Urinary bladder (tissue), 4 donors: ENCODE measurements around the gene MXRA8. TPM values are rescaled to one million over a fixed set of nuclear protein-coding genes. Genes with fewer than 3 reads are reported as not detected.
A peak's percentile ranks its signal among the peaks of the same experiment; 100 is the strongest.
"Not testable (repeated sequence)": the region's sequence is repeated elsewhere in the genome, so short reads cannot be mapped to it uniquely, and the experiment has no call there.

Experiments used
- DNase-seq: peaks from one replicate; pipeline ENCODE4 v3.0.0-alpha.2; 2015; ENCODE audit errors: extremely low spot score
- H3K27ac ChIP-seq: one replicate; pipeline ENCODE4 v1.5.1; 2013; ENCODE audit warnings: low read depth, mild to moderate bottlenecking, moderate library complexity
- H3K36me3 ChIP-seq: one replicate; pipeline ENCODE4 v1.6.1; 2013; ENCODE audit warnings: mild to moderate bottlenecking, moderate library complexity; ENCODE audit not compliant: insufficient read depth
- H3K4me1 ChIP-seq: one replicate; pipeline ENCODE4 v1.6.1; 2013; ENCODE audit warnings: mild to moderate bottlenecking, moderate library complexity; ENCODE audit not compliant: insufficient read depth
- H3K4me3 ChIP-seq: one replicate; pipeline ENCODE4 v1.5.1; 2013; ENCODE audit warnings: low read depth, low read length
- WGBS: extraction: QIAGEN DNeasy Blood & Tissue Kit; methylation state at CpG from one replicate; pipeline ENCODE4 v1.1.7; 2013; 5-methylcytosine and 5-hydroxymethylcytosine counted together
- polyA plus RNA-seq: library from polyadenylated mRNA; stranded (reverse); fragments of 200-250 nt; gene quantifications from one replicate; pipeline ENCODE4 v1.2.3, GENCODE V29; 2013
- total RNA-seq: library from RNA; depleted of rRNA; stranded (reverse); fragments of >200 nt; gene quantifications from one replicate; pipeline ENCODE4 v1.2.3, GENCODE V29; 2014
- donor health status: healthy with polysubstance abuse.
- donor health status: healthy.

The MXRA8 gene
- total RNA-seq, result 62.7 TPM
- polyA plus RNA-seq, result 159 TPM

GRCh38 chr1:1358433-1359271, at the start of gene MXRA8:
Gene MXRA8, minus strand, starts transcription at chr1:1358555. Its CDS starts 51 bp downstream, at chr1:1358504.
- Histone ChIP-seq H3K4me3 (peak within 1 kb of the TSS; percentile 67), H3K27ac (peak within 1 kb of the TSS; percentile 88), H3K4me1 (peaks cover 2% of the 10 kb centered on the region), H3K36me3 (no peaks in the 10 kb centered on the region)
- WGBS, result 17% methylated on average over 29 of the region's 29 CpGs
- peak; percentile 37 for DNase-seq

- Histone ChIP-seq H3K27ac (peak overlapping the region; percentile 81), H3K4me3 (peak overlapping the region; percentile 97), H3K36me3 (no peaks in the 10 kb centered on the region), H3K4me1 (peaks cover 2% of the 10 kb centered on the region)
- WGBS, result 7% methylated on average over 41 of the region's 41 CpGs
- DNase-seq, result no peak
Observed at GRCh38 chr1:1407636-1408318, 49.4 kb upstream of the MXRA8 start.

GRCh38 chr1:1406821-1407635, 48.7 kb upstream of the MXRA8 start, which contains the start of gene MRPL20:
Gene MRPL20, minus strand, starts transcription at chr1:1407293. Its CDS starts 76 bp downstream, at chr1:1407217.
- peak; percentile 82 for DNase-seq
- H3K27ac ChIP-seq, result peak within 1 kb of the TSS; percentile 81
- H3K4me3 ChIP-seq, result peak within 1 kb of the TSS; percentile 97
- WGBS, result under 1% methylated on average over 98 of the region's 98 CpGs
- H3K36me3 ChIP-seq, result peaks cover 1% of the 10 kb centered on the region
- peaks cover 2% of the 10 kb centered on the region for H3K4me1 ChIP-seq

GRCh38 chr1:1406101-1406820, 47.9 kb upstream of the MXRA8 start:
- peaks cover 3% of the 10 kb centered on the region for H3K36me3 ChIP-seq
- no peak overlapping the region for H3K27ac ChIP-seq
- H3K4me3 ChIP-seq, result peak overlapping the region; percentile 97
- no peak for DNase-seq
- H3K4me1 ChIP-seq, result peaks cover 2% of the 10 kb centered on the region
- WGBS, result 41% methylated on average over 43 of the region's 43 CpGs

GRCh38 chr1:1403653-1404052, 45.3 kb upstream of the MXRA8 start:
- H3K36me3 ChIP-seq, result peaks cover 3% of the 10 kb centered on the region
- no peak overlapping the region for H3K27ac ChIP-seq
- DNase-seq, result no peak
- H3K4me3 ChIP-seq, result no peak overlapping the region
- peaks cover 2% of the 10 kb centered on the region for H3K4me1 ChIP-seq
- WGBS, result 75% methylated on average over 7 of the region's 7 CpGs

- not testable (repeated sequence) for H3K4me1 ChIP-seq, H3K4me3 ChIP-seq, H3K36me3 ChIP-seq, DNase-seq, H3K27ac ChIP-seq
- WGBS, result 84% methylated on average over 9 of the region's 9 CpGs
Observed at GRCh38 chr1:1402901-1403392, 44.6 kb upstream of the MXRA8 start.

GRCh38 chr1:1402072-1402900, 43.9 kb upstream of the MXRA8 start:
- Histone ChIP-seq H3K4me3 (no peak overlapping the region), H3K27ac (no peak overlapping the region), H3K36me3 (peaks cover 5% of the 10 kb centered on the region), H3K4me1 (peaks cover 2% of the 10 kb centered on the region)
- DNase-seq, result no peak
- WGBS, result 71% methylated on average over 20 of the region's 20 CpGs

GRCh38 chr1:1401457-1402010, 43.2 kb upstream of the MXRA8 start:
- peaks cover 2% of the 10 kb centered on the region for H3K4me1 ChIP-seq
- 89% methylated on average over 7 of the region's 7 CpGs for WGBS

GRCh38 chr1:1400576-1401456, 42.5 kb upstream of the MXRA8 start:
- 83% methylated on average over 22 of the region's 22 CpGs for WGBS
- Histone ChIP-seq H3K27ac (no peak overlapping the region), H3K36me3 (peaks cover 5% of the 10 kb centered on the region), H3K4me1 (no peaks in the 10 kb centered on the region), H3K4me3 (no peak overlapping the region)
- DNase-seq, result no peak

More at GRCh38 chr1:1401457-1402010, 43.2 kb upstream of the MXRA8 start:
- Histone ChIP-seq H3K36me3 (peaks cover 5% of the 10 kb centered on the region), H3K4me3 (no peak overlapping the region), H3K27ac (no peak overlapping the region)
- no peak for DNase-seq

GRCh38 chr1:1399872-1400575, 41.7 kb upstream of the MXRA8 start:
- no peak for DNase-seq
- Histone ChIP-seq H3K36me3 (peaks cover 5% of the 10 kb centered on the region), H3K27ac (no peak overlapping the region), H3K4me1 (no peaks in the 10 kb centered on the region), H3K4me3 (peak overlapping the region; percentile 97)
- WGBS, result 5% methylated on average over 34 of the region's 34 CpGs
